ENCODE results near the gene CCSER1.
"Not testable (repeated sequence)": the region's sequence is repeated elsewhere in the genome, so short reads cannot be mapped to it uniquely, and the experiment has no call there.

CCSER1 gene

DNA sequence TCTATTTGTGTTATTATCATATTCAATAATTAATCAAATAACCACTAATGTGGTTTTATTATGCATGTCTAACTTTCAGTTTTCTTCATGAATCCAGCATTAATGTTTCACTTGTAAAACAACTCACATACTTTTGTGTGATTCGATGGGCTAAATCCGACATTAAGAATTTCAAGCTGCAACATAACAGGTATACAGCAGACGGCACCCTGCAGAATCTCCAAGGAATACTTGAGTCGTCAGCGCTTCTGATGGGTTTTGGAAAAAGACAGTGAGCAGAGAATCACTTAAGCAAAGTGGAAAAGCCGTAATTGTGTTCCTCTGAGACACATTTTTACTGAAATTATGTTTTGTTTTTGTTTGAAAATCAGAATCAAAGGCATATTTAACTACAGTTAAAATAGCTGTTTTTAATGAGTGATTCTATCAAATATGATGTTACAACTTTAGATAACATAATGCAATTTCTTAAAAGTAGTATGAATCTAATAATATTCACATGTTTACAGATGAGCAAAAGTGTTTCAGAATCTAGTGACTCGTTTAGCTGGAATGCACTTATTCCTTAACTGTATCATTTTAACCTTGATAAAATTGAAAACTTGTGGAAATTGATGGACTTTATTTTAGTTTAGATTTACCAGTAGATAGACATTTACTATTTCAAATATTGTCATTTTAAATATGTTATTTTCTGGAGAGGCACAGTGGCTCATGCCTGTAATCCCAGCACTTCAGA is 514.8 kb downstream of the CCSER1 start:
- DNase-seq (ENCODE audit: insufficient read length, low spot score) (no peak), FAIRE-seq (no peak)

DNA sequence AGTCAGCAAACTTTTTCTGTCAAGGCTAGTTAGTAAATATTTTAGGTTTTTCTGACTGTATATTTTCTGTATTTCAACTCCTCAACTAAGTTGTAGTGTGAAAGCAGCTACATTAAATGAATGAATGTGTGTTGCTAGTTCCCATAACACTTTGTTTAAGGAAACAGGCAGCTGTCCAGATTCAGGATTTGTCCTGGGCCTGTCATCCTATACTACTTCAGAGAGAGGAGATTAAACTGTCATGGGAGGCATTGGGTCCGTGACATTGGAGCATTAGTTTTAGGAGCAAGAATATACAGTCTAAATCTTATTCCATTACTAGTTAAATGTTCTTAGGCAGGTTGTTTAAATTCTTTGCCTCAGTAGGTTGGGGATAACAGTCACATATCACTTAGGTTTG is 516.0 kb downstream of the CCSER1 start:
- DNase-seq (ENCODE audit: insufficient read length, low spot score) (no peak), FAIRE-seq (no peak)

DNA sequence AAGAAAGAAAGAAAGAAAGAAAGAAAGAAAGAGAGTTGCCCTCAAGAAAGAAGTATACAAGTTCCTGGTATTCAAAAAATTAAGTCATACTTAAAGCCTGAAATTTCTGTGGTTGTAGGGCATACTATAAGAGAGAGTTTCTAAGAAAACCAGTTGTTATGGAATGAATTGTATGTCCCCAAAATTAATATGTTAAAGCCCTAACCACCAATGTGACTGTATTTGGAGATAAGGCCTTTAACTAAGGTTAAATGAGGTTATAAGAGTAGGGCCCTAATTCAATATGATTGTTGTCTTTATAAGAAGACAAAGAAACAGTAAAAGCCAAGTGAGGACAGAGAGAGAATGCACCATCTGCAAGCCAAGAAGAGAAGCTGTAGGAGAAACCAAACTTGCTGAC is 521.1 kb downstream of the CCSER1 start:
- DNase-seq (ENCODE audit: insufficient read length, low spot score) = no peak
- FAIRE-seq = no peak

DNA sequence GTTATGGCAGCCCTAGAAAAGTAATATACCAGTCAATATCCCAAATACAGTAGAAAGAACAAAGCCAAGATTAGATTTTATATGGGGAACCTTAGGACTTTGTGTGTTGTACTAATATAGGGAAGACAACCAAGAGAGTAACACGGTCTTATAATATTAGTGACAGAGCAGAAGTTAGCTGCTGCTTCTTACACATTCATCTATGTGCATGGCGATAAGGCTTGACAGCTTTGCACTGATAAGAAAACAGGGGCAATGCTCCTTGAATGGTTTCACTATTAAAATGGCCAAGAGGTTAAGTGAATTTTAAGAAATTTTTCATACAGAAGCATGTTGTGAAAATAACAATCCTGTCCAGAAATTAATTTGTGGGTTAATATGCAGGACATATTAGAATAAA is 521.6 kb downstream of the CCSER1 start:
- no peak for DNase-seq (ENCODE audit: insufficient read length, low spot score)
- no peak for FAIRE-seq

DNA sequence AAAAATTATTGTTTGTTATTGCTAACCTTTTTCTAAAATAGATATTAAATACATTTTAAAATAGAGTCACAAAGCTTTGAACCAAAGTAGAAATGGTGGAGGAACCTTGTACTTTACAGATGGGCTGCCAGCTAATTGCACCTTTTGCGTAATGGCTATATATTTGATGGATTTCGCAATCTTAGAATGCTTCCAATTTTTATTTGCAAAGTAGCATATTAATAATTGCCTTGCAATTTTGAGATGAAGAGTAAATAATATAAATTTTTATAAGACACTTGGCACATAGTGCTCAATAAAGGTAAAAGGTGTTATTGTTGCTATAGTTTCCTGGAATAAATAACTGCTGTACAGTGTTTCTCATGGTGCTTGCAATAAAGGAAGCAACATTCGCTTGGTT is 533.5 kb downstream of the CCSER1 start:
- FAIRE-seq (no peak), DNase-seq (ENCODE audit: insufficient read length, low spot score) (no peak)

DNA sequence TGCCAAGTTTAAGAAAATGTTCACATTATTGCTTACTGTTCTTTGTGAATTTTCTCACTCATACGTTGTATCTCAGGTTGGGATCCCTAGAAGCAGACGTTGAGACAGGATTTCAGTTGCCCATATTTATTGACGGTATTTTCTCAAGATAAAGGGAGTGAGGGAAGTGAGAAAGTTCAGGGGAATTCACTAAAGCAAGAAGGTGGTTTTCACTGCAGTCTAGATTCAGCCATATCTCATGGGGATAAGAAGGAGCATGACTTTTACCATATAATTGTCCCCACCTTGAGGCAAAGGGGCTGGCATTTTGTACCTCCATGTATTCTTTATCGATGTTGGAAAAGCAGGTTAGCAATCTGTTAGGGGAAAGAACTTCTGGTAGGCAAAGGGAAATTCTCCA is 543.0 kb downstream of the CCSER1 start:
- FAIRE-seq = no peak

DNA sequence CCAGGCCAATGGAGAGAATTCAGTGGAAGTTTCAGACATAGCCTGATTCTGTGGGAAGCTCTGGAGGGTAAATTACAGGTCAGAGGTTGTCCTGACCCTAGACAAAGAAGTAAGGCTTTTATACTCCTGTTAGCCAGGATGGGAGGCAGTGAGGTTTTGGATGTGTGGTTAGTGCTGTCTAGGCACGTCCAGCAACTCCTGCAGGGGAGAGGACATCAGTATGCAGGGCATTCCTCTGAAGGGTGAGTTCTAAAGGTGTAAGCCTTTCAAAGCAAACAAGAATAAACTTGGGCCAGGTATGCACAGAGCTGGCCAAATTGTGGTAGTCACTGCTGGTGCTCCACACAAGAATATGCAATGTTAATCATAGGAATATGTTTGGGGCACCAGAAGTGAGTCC is 562.5 kb downstream of the CCSER1 start:
- DNase-seq (ENCODE audit: insufficient read length, low spot score) (no peak), FAIRE-seq (no peak)

More for the DNA sequence above, 543.0 kb downstream of the CCSER1 start:
- DNase-seq (ENCODE audit: insufficient read length, low spot score) = no peak

DNA sequence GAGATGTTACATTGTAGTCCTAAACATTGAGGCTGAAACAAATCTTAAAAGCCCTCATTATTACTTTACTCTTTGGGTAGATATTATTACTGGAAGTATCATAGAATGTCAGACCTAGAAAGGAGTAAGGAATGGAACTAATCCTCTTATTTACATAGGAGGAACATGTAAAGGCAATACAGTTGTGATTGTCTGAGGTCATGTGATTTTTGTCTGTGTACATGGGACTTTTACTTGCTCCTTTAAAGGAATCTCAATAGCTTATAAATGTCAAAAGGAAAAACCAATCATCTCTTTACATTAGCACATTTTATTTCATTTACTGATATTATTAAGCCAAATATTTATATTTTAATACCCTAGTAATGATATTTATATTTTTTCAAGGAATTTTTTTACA is 568.2 kb downstream of the CCSER1 start:
- FAIRE-seq = no peak
- DNase-seq (ENCODE audit: insufficient read length, low spot score) = no peak

DNA sequence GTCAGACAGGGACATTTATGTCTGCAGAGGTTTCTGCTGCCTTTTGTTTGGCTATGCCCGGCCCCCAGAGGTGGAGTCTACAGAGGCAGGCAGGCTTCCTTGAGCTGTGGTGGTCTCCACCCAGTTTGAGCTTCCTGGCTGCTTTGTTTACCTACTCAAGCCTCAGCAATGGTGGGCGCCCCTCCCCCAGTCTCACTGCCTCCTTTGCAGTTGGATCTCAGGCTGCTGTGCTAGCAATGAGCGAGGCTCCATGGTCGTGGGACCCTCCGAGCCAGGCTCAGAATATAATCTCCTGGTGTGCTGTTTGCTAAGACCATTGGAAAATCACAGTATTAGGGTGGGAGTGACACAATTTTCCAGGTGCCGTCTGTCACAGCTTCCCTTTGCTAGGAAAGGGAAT is 578.3 kb downstream of the CCSER1 start:
- not testable (repeated sequence) for FAIRE-seq; DNase-seq (ENCODE audit: insufficient read length, low spot score)

DNA sequence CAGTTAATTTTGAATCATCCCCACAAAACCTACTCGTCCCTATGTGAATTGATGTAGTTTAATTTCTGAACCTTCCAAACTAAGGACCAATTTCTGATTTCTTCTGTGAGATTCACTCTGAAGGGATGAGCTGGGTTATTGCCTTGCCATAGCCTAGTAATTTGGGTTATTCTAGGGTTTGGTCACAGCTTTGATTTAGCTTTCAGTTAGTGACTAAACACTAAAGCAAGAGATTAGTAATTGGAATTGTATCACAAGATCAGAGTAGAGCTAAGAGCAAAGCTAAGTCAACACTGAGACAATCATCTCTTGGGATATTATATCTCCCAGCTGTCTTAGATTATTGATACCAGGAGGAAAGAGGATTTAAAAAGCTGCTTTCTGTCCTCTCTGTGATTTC is 588.0 kb downstream of the CCSER1 start:
- FAIRE-seq = no peak
- no peak for DNase-seq (ENCODE audit: insufficient read length, low spot score)

DNA sequence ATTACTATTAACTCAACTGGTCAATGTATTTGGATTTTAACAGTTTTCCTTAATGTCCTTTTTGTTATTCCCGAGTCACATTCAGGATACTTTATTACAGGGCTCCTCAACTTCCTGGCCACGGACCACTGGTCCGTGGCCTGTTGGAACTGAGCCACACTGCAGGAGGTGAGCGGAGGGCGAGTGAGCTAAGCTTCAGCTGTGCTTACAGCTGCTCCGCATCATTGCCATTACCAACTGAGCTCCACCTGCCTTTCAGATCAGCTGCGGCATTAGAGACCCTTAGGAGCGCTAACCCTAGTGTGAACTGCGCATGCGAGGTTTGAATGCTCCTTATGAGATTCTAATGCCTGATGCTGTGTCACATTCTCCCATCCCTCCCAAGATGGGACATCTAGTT is 591.7 kb downstream of the CCSER1 start:
- FAIRE-seq (no peak), DNase-seq (ENCODE audit: insufficient read length, low spot score) (no peak)

DNA sequence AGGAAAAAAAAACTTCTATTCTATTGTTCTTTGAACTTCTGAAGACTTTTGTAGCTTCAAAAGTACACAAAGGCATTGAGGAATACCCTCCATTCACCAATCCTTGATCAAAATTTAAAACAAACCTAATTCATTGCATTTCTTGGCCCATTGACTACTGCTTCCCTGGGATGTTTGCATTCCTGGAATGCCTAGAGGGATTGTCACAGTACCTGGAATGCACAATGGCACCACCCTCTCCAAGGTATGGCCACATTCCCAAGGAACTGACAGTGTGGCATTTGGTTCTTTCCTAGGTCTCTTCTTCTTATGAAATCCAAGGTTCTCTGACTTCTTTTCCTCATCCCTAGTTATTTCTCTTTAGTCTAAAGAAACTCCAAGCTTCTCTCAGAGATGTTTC is 600.7 kb downstream of the CCSER1 start:
- FAIRE-seq (no peak), DNase-seq (ENCODE audit: insufficient read length, low spot score) (peak; percentile 0)

DNA sequence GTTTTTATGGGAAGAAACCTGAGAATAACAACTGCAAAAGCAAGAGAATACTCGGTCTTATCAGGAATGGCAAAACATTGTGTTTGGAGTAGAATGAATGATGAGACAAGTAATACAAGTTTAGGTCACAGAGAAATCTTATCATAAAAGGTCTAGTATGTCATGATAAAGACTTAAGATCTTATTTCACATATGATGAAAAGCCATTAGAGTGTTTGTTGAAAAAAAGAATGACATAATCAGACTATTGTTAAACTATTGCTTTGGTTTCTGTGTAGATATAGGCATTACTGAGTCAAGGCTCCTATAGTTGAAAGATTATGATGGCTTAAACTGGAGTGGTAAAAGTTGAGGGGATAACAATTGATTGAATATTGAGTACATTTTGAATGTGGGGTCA is 603.6 kb downstream of the CCSER1 start:
- DNase-seq (ENCODE audit: insufficient read length, low spot score) (no peak), FAIRE-seq (no peak)

DNA sequence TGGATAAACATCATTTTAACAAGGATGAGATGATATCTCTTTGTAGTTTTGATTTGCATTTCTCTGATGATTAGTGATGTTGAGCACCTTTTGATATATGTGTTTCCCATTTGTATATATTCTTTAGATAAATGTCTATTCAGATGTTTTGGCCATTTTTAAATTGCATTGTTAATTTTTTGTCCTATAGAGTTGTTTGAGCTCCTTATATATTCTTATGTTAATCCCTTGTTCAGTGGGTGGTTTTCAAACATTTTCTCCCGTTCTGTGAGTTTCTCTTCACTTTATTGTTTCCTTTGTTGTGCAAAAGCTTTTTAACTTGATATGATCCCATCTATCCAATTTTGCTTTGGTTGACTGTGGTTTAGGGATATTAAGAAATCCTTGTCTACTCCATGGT is 606.0 kb downstream of the CCSER1 start:
- FAIRE-seq = no peak
- no peak for DNase-seq (ENCODE audit: insufficient read length, low spot score)

DNA sequence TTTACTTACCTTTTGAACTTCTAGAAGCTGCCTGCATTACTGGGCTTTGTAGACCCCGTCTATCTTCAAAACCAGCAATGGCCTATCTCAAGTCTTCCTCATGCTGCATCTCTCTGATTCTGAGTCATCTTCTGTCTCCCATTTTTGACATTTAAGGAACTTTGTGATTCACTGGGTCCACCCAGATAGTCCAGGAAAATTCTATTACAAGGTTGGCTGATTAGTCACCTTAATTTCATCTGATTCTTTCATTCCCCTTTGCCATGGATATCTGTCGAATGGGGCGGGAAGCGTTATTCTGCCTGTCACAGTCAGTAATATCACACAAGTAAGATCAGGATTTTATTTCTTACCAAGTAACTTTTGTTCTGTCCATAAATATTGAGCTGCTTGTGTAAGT is 618.0 kb downstream of the CCSER1 start:
- DNase-seq (ENCODE audit: insufficient read length, low spot score) (peak; percentile 1), FAIRE-seq (no peak)

DNA sequence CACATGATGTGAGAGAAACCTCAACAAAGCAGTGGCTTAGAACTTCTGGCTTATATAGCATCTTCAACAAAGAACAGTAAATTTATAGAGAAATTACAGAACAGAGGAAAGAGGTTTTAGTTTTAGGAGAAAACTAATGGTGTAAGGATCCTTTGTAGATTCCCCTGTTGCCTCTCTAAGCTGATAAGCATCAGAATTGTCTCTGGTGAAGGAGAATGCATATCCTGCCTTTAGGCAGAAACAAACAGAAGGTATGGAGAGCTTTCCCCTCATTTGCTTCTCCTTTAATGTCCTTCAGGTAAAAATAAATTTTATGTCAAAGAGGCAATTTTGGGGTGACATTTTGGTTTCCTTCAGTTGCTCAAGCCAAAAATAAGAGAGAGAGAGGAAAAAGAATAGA is 625.9 kb downstream of the CCSER1 start:
- DNase-seq (ENCODE audit: insufficient read length, low spot score) (no peak), FAIRE-seq (no peak)

DNA sequence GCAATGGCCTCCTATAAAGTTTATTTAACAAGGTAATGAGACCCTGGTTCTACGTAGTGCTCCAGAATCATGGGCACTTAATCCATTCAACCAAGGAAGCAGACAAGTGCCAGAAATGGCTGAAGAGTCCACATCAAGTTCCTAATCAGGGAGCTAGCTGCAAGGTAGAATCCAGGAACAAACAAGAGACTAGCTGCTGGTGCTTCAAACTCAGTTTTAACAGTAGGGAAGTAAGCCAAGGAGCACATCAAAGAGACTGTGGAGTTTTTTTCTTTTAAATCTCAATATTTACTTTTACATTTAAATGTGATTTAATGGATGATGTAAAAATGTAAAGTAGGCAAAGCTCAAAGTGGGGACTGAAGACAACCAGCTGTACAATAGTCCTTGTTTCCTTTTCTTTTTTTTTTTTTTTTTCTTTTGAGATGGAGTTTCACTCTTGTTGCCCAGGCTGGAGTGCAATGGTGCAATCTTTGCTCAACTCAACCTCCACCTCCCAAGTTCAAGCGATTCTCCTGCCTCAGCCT is 630.4 kb downstream of the CCSER1 start:
- DNase-seq (ENCODE audit: insufficient read length, low spot score) = no peak
- FAIRE-seq = no peak

DNA sequence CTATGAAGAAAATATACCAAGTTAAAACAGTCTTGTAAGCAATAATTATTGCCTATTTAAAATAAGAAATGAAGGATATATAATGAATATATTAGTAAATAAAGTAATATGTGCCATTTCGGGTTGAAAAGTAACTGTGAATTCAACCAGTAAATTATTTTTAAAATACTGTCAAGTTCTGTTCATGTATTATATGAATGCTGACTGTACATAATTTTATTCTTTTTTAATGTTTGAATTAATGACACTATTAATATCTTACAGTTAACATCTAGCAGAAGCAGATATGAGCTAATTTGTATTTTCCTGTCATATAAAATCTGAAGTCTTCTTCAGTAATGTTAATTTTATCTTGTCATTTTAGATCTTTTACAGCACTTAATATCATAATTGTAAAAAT is 632.9 kb downstream of the CCSER1 start:
- FAIRE-seq = no peak

DNA sequence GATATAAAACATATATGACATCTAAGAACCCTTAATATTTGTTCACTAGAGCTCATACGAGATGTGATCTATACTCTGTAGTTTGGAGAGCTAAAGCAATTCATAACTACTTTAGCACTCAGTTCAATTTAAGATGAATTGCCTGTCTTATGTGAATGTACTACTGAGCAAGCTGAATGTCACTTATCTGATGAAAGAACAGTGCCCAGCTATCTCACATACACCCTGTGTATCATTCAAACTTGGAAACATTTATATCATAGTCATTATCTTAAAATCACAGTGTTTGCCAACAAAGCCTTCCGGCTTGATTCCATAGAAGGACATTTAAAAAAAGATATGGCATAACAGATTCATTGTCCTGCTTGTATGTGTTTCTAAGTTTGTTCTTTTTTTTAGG is 639.6 kb downstream of the CCSER1 start:
- no peak for DNase-seq (ENCODE audit: insufficient read length, low spot score)
- no peak for FAIRE-seq

More for the DNA sequence above, 632.9 kb downstream of the CCSER1 start:
- no peak for DNase-seq (ENCODE audit: insufficient read length, low spot score)

DNA sequence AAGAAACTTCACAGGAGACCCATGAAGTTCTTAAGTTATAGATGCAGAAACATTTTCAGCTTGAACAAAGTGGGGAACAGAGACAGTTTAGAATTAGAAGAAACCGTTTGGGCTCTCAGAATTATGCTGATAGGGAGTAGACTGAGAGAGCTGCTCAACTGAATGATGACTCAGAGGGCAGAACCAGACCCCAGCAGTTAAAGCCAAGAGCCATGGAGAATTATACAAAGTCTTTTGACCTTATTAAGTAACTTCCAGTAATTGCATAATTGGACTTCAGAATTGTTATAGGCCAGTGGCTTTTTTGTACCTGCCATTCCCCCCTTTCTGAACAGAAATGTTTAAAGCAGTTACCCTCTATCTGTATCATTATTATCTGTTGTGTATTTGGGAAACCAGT is 642.1 kb downstream of the CCSER1 start:
- no peak for DNase-seq (ENCODE audit: insufficient read length, low spot score)
- no peak for FAIRE-seq

DNA sequence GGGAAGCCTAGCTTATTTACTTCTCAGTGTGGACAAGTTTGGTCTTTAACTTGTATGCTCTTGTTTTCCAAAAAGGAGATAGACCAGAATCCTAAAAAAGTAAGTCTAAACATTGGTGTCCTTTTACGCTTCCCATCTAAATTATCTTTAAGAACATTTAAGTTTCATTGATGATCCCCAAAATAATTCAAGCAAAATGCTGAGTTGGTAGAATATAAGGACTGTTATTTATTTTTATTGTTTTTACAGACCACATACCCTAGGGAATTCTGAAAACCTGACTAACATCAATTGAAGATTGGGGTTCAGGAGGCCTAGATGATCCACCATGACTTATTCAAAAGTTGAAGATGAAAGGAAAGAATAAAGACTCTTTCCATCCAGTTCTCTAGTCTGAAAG is 653.0 kb downstream of the CCSER1 start:
- no peak for FAIRE-seq
- no peak for DNase-seq (ENCODE audit: insufficient read length, low spot score)

DNA sequence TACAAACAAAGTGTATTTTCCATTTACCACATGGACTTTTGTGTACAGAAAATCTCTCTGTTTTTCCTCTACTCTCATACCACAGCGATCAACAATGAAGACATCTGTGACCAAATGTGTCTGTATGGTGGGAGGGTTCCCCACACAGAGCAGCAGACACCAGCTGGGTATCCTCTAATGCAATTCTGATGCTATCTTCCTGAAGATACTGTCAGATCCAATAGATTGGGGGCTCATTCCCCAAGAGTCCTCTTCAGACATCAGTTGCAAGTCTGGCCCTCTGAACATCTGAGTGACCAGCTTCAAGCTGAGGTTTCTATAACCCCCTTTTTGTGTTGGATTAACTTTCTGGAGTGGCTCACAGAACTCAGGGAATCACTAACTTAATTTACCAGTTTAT is 659.4 kb downstream of the CCSER1 start:
- DNase-seq (ENCODE audit: insufficient read length, low spot score) = no peak
- FAIRE-seq = no peak

DNA sequence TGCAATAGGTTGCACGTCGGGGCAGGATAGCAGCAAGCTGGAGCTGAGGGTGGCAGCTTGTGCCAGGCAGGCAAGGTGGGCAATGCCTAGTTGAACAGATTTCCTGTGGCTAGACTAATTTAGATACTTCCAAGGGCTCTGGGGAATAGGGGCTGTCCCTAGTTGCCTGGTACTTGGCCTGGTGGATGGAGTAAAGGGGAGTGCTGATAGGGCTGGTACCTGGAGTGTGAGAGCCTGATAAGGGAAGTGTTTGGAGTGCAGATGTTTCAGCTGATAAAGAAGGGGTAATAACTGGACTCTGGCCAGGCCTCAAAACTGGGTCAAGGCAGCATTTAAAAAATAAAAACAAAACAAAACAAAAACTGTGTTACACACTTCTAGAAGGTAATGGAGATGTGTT is 665.5 kb downstream of the CCSER1 start:
- no peak for FAIRE-seq

More for the DNA sequence above, 665.5 kb downstream of the CCSER1 start:
- DNase-seq (ENCODE audit: insufficient read length, low spot score) = no peak
